Vagina (tissue), 2 donors: Measurements from ENCODE around the gene CMSS1. TPM values are rescaled to one million over a fixed set of nuclear protein-coding genes. Genes with fewer than 3 reads are reported as not detected.

Source experiments
- DNase-seq, 2 donors: peaks; one replicate each; pipeline ENCODE4 v3.0.0-alpha.2; 2017; ENCODE audit errors: extremely low spot score in 2 of 2
- H3K27ac ChIP-seq: fragments of 200-600 bp; sonication (generic); one replicate; pipeline ENCODE4 v1.5.1; 2019
- H3K27me3 ChIP-seq: fragments of 200-600 bp; sonication (generic); one replicate; pipeline ENCODE4 v1.5.1; 2019
- H3K36me3 ChIP-seq, 2 donors: fragments of 200-600 bp; sonication (generic); one replicate each; pipeline ENCODE4 v1.5.1; 2017 to 2019
- H3K4me1 ChIP-seq: fragments of 200-600 bp; sonication (generic); one replicate; pipeline ENCODE4 v1.5.1; 2019
- H3K4me3 ChIP-seq, 2 donors: fragments of 200-600 bp; sonication (generic); 1 replicate in 1 of 2; 2 replicates in 1 of 2; pipeline ENCODE4 v1.5.1; 2016 to 2019
- H3K9me3 ChIP-seq: fragments of 200-600 bp; sonication (generic); one replicate; pipeline ENCODE4 v1.5.1; 2019
- CTCF ChIP-seq, 3 experiments: fragments of 450-650 bp in 2 of 3; fragments of 200-600 bp in 1 of 3; sonication (generic) in 1 of 3; IDR thresholded peaks; one replicate each; pipeline ENCODE4 v1.5.1; 2017 to 2019; ENCODE audit warnings: antibody characterized with exemption in 3 of 3, mild to moderate bottlenecking in 2 of 3, moderate library complexity in 2 of 3
- POLR2A ChIP-seq, 2 donors: fragments of 450-650 bp; IDR thresholded peaks; one replicate each; pipeline ENCODE4 v1.6.1; 2017; ENCODE audit warnings: antibody characterized with exemption in 2 of 2, mild to moderate bottlenecking in 2 of 2, moderate library complexity in 2 of 2
- POLR2AphosphoS5 ChIP-seq, 2 donors: sonication (generic); formaldehyde crosslinking; IDR thresholded peaks; one replicate each; pipeline ENCODE4 v1.9.0; 2017; ENCODE audit warnings: antibody characterized with exemption in 2 of 2, mild to moderate bottlenecking in 2 of 2, low read depth in 1 of 2; ENCODE audit not compliant: insufficient read depth in 1 of 2
- intact Hi-C: fragments of 100-400 bp; cut with DNase I; formaldehyde crosslinking; loops from one replicate; pipeline ENCODE4 v1.15.1; 2023
- total RNA-seq: library from RNA; depleted of rRNA; stranded (reverse); fragments of >200 nt; gene quantifications from one replicate; pipeline ENCODE4 v1.2.3, GENCODE V29; 2016

Gene CMSS1
- total RNA-seq, 1 donor from 2014 or later: 21.4 TPM

DNA sequence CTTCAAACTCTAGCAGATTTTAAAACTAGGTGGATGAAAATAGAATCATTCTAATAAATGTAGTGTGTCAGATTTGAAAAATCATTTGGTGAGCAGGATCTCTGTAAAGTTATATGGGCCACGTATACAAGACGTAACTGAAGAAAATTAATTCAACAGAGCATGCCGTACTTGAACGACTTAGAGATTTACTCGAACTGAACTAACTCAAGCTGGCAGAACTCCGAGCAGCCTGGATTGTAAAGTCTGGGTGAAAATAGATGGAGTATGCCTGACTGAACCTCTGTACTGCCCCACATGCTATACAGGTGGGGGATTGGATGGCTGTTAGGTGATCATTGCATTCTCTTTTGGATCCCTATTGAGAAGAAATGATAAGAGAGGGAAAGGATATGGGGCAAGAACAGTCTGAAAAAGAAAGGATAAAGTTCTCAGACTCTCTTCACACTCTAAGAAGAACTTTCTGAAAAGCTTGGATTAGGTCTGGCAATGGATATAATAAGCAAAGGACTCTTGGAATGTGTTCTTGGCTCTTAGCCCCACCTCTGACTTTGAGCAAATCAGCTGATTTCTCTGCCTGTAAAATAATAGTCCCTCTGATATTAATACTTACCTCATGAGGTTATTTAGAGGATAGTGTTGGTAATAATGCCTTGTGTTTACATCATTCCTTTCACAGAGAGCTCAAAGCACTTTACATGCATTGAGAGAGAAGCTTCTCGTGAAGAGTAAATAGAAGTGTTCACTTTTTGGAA is 149.2 kb downstream of the CMSS1 start:
- no peak overlapping the region for H3K27ac ChIP-seq
- H3K4me3 ChIP-seq: no peak overlapping the region
- no peak for DNase-seq
- H3K27me3 ChIP-seq: no peaks in the 10 kb centered on the region
- peaks cover 24% of the 10 kb centered on the region for H3K4me1 ChIP-seq
- H3K9me3 ChIP-seq: no peaks in the 10 kb centered on the region
- no peak for TF ChIP-seq POLR2AphosphoS5 (IDR thresholded peaks at IDR 0.05; ENCODE audit: insufficient read depth in 1 of 2, low read depth in 1 of 2)
- TF ChIP-seq POLR2A (IDR thresholded peaks at IDR 0.05): no peak
- TF ChIP-seq CTCF (IDR thresholded peaks at IDR 0.05): no peak
- intact Hi-C loops: no loop called here
- no peaks in the 10 kb centered on the region for H3K36me3 ChIP-seq

DNA sequence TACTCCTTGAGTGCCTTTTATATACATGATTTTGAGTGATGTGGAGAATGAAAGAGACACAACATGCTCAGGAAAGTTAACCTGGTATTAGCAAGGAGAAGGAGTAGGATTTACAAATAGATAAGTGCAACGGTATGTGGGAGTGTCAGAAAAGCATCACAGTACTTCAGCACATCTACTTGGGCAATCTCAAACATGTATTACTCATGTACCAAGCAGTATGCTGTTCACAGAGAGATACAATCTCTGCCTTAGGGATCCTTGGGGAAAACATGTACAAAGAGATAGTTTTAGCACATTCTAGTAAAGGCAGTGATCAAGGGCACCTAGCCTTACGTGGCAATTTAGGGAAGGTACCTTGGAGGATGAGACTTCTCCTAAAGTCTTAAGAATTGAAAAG is 150.1 kb downstream of the CMSS1 start:
- Histone ChIP-seq H3K9me3 (no peaks in the 10 kb centered on the region), H3K27me3 (no peaks in the 10 kb centered on the region), H3K4me1 (peaks cover 21% of the 10 kb centered on the region), H3K4me3 (no peak overlapping the region), H3K27ac (no peak overlapping the region), H3K36me3 (no peaks in the 10 kb centered on the region)
- intact Hi-C loops: no loop called here
- no peak for DNase-seq
- TF ChIP-seq POLR2AphosphoS5 (IDR thresholded peaks at IDR 0.05; ENCODE audit: insufficient read depth in 1 of 2, low read depth in 1 of 2) (no peak), POLR2A (IDR thresholded peaks at IDR 0.05) (no peak), CTCF (IDR thresholded peaks at IDR 0.05) (no peak)

- no peak overlapping the region for H3K4me3 ChIP-seq
- no peaks in the 10 kb centered on the region for H3K9me3 ChIP-seq
- no peak for TF ChIP-seq POLR2AphosphoS5 (IDR thresholded peaks at IDR 0.05; ENCODE audit: insufficient read depth in 1 of 2, low read depth in 1 of 2)
- no peak for TF ChIP-seq POLR2A (IDR thresholded peaks at IDR 0.05)
- TF ChIP-seq CTCF (IDR thresholded peaks at IDR 0.05): no peak
- no peaks in the 10 kb centered on the region for H3K36me3 ChIP-seq
- intact Hi-C loops: no loop called here
- H3K4me1 ChIP-seq: peaks cover 21% of the 10 kb centered on the region
- no peak for DNase-seq
- H3K27me3 ChIP-seq: no peaks in the 10 kb centered on the region
- no peak overlapping the region for H3K27ac ChIP-seq
These were observed 151.5 kb downstream of the CMSS1 start for GRCh38 chr3:99969136-99969535.

DNA sequence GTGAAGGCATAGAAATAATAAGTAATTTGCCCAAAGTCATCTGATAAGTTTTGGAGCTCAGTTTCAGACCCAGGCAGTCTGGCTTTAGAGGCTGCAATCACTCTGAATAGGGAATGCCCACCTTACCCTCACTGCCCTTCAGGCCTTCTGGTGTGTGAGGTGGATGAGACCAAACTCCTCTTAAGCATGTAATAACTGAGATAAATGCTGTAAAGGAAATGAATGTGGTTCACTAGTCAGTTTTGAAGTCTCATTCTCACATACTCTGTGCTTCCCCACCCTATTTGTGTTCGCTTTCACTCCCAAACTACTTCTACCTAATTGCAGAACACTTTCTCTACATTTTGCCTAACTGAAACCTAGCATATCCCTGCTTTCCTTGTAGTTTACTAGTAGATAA is 152.5 kb downstream of the CMSS1 start:
- H3K4me3 ChIP-seq: no peak overlapping the region
- TF ChIP-seq POLR2AphosphoS5 (IDR thresholded peaks at IDR 0.05; ENCODE audit: insufficient read depth in 1 of 2, low read depth in 1 of 2) (no peak), CTCF (IDR thresholded peaks at IDR 0.05) (no peak)
- H3K9me3 ChIP-seq: no peaks in the 10 kb centered on the region
- peaks cover 20% of the 10 kb centered on the region for H3K4me1 ChIP-seq
- no peaks in the 10 kb centered on the region for H3K27me3 ChIP-seq
- H3K36me3 ChIP-seq: no peaks in the 10 kb centered on the region
- no peak for DNase-seq
- intact Hi-C loops: no loop called here
- H3K27ac ChIP-seq: no peak overlapping the region

DNA sequence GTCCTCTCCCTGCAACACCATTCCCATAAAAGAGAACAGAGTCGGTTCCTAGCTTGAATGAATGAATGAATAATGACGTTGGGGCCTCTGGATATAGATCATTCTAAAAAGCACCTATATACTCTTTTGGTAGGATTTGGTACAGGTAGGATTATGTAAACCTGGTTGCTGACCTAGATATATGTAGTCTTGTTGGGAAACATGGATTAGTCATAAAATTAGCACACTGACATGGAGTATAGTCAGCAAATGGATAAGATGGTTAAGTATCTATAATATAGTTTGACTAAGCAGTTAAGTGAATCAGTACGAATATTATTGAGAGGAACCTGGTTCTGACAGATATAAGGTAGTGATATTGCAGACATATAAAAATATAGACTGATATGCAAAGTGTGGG is 154.1 kb downstream of the CMSS1 start:
- intact Hi-C loops: no loop called here
- Histone ChIP-seq H3K27ac (no peak overlapping the region), H3K9me3 (no peaks in the 10 kb centered on the region), H3K4me1 (peaks cover 9% of the 10 kb centered on the region), H3K4me3 (no peak overlapping the region), H3K27me3 (no peaks in the 10 kb centered on the region), H3K36me3 (no peaks in the 10 kb centered on the region)
- TF ChIP-seq POLR2A (IDR thresholded peaks at IDR 0.05) (no peak), POLR2AphosphoS5 (IDR thresholded peaks at IDR 0.05; ENCODE audit: insufficient read depth in 1 of 2, low read depth in 1 of 2) (no peak), CTCF (IDR thresholded peaks at IDR 0.05) (no peak)
- DNase-seq: no peak
